PFSK-1 (cell line): Measurements from ENCODE around the gene FAR2.

Experiments
- FOXP2 ChIP-seq: optimal IDR thresholded peaks from 2 replicates; pipeline ENCODE3; 2011; ENCODE audit warnings: borderline replicate concordance, control low read depth, inconsistent platforms; ENCODE audit not compliant: insufficient read depth; ENCODE audit errors: extremely low read length, extremely low read depth
- POLR2AphosphoS5 ChIP-seq: IDR thresholded peaks from 2 replicates; pipeline ENCODE4 v1.6.1; 2012; ENCODE audit warnings: low read depth, mild to moderate bottlenecking, control low read depth, low read length, moderate library complexity
- SIN3A ChIP-seq: IDR thresholded peaks from 2 replicates; pipeline ENCODE4 v1.6.1; 2012; ENCODE audit warnings: mild to moderate bottlenecking, low read length, moderate library complexity, borderline replicate concordance; ENCODE audit not compliant: insufficient read depth
- TAF1 ChIP-seq: IDR thresholded peaks from 2 replicates; pipeline ENCODE4 v1.6.1; 2012; ENCODE audit warnings: low read length, control low read depth, borderline replicate concordance; ENCODE audit not compliant: insufficient read depth
- TF ChIP-seq, protein P1 (sequence below), 2 experiments: IDR thresholded peaks; 2 replicates each; pipeline versions ENCODE4 v1.6.1 to v1.8.0; 2011 to 2012; ENCODE audit warnings: low read depth in 2 of 2, low read length in 2 of 2, control low read depth in 1 of 2, inconsistent platforms in 1 of 2, mild to moderate bottlenecking in 1 of 2, moderate library complexity in 1 of 2; ENCODE audit not compliant: insufficient read depth in 1 of 2

The FAR2 gene

DNA sequence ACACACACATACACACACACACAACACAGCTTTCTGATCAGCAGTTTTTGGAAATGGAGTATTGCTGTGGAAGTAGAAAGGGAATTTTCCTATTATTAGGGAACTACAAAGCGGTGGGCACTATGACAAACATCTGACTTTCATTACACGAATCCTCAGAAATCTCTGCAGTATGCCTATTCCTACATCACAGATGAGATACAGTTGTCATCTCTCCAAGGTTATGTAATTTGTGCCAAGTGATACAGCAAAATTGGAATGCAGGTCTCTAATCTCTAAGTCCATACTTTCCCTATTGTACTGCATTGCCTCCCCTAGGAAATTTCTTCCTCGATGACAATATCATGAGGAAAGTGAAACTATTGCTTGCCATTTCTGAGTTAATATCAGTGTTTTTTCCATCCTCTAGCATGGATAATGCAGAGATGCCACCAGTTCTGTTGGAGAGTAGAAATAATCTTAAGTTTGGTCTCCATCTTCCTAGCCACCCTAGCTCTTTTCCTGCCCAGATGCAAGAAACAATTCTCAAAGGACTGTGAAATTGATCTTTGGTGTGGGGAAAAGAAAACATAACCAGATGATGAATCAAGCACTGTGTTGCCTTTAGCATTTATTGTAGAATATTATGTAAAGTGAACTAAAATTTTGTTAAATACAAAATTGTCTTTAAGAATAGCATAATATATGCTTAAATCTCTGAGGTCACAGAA, 137.2 kb downstream of the FAR2 start:
- no peak for TF ChIP-seq SIN3A

DNA sequence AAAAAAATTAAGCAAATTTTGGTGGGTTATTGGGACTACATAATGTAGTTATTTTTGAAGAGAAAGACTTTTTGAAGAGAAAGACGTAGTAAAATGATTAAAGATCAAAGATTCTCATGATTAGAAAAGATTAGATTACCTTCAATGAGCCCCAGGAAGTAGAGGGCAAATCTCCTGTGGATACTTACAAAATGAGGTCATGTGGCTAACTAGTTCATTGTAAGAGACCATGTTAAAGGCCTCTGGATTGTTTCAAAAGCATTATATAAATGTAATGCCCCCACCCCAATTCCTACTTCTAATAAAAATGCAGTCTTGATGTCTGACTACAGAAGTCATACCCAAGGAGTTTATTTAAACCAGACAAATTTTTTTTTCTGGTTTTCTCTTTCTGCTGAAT, 138.5 kb downstream of the FAR2 start:
- TF ChIP-seq TAF1 (no peak), POLR2AphosphoS5 (no peak)

DNA sequence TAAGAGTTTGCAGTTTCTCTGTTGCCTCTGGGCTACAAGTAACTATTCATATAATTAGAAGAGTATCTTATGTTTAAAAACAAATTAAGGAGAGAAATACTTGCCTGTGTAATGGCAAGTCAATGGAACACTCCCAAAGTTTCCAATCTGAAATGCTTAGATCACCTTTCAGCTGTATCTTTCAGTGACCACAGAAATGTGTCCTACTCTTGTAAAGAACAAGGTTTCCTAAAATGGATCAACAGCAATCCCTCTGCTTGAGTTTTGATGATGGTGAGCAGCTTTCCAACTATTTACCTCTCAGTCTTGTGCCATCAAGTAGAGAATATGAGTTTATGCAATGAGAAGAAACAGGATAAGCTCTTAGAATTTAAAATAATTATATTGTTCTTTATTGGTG, 139.0 kb downstream of the FAR2 start:
- TF ChIP-seq POLR2AphosphoS5, result no peak
- TF ChIP-seq TAF1, result no peak
- no peak for TF ChIP-seq FOXP2
- TF ChIP-seq SIN3A, result no peak
- TF ChIP-seq, protein P1, sequence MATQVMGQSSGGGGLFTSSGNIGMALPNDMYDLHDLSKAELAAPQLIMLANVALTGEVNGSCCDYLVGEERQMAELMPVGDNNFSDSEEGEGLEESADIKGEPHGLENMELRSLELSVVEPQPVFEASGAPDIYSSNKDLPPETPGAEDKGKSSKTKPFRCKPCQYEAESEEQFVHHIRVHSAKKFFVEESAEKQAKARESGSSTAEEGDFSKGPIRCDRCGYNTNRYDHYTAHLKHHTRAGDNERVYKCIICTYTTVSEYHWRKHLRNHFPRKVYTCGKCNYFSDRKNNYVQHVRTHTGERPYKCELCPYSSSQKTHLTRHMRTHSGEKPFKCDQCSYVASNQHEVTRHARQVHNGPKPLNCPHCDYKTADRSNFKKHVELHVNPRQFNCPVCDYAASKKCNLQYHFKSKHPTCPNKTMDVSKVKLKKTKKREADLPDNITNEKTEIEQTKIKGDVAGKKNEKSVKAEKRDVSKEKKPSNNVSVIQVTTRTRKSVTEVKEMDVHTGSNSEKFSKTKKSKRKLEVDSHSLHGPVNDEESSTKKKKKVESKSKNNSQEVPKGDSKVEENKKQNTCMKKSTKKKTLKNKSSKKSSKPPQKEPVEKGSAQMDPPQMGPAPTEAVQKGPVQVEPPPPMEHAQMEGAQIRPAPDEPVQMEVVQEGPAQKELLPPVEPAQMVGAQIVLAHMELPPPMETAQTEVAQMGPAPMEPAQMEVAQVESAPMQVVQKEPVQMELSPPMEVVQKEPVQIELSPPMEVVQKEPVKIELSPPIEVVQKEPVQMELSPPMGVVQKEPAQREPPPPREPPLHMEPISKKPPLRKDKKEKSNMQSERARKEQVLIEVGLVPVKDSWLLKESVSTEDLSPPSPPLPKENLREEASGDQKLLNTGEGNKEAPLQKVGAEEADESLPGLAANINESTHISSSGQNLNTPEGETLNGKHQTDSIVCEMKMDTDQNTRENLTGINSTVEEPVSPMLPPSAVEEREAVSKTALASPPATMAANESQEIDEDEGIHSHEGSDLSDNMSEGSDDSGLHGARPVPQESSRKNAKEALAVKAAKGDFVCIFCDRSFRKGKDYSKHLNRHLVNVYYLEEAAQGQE (IDR thresholded peaks at IDR 0.05; ENCODE audit: insufficient read depth in 1 of 2, low read depth in 2 of 2, low read length in 2 of 2), result no peak

DNA sequence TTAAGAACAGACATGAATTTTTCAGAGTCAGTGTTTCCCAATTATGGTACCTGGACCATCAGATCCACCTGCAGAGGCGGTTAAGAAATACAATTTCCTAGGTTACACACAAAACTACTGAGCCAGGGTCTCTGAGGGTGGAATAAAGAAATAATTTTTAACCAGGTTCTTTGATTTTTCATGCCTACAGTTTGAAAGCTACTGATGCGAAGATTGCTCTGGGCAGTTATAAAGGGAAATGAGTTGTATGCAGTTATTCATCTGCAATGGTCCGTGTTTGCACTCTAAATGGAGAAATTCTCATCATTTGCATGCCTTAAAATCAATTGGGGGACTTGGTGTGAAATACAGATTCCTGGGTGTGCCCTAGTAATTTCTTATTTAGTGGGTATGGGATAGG, 142.1 kb downstream of the FAR2 start:
- TF ChIP-seq TAF1, result no peak
- TF ChIP-seq POLR2AphosphoS5, result no peak
- TF ChIP-seq FOXP2, result no peak
- TF ChIP-seq, protein P1 (IDR thresholded peaks at IDR 0.05; ENCODE audit: insufficient read depth in 1 of 2, low read depth in 2 of 2, low read length in 2 of 2), result no peak
- TF ChIP-seq SIN3A, result no peak

DNA sequence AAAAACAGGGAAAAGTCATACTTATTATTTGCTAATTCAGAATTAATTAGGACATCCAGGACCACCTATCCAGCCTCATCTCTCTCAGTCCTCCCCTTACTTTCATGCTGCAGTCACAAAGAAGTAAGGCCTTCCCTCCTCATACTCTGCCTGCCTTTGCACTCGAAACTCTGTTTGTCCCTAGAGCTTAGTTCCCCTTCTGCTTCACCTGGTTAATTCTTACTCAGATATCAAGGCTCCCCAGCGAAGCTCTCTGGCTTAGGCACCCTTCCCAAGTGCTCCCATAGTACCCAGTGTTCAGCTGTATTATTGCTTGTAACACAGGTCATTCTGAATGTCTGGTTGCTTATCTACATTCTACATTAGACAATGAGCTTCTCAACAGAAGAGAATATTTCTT, 150.6 kb downstream of the FAR2 start:
- TF ChIP-seq TAF1 (no peak), POLR2AphosphoS5 (no peak), FOXP2 (no peak), SIN3A (no peak)
- TF ChIP-seq, protein P1 (IDR thresholded peaks at IDR 0.05; ENCODE audit: insufficient read depth in 1 of 2, low read depth in 2 of 2, low read length in 2 of 2), result no peak

DNA sequence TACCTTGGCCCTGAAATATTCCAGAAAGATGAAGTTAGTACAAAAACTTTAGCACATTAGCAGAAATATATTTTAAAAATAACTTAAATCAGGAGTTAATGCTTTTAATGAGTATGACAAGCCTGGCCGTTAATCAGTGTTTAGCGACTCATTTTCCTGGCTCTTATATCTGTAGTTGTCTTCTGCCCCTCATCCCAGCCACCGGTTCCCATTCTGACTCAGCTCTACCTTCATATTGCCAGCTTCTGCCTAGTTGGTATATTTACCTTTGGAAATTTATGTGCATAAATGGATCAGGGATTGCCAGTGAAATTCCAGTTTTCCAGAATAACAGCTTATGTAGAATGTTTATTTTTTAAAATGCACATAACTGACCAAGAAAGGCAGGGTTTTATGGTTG, 152.0 kb downstream of the FAR2 start:
- TF ChIP-seq POLR2AphosphoS5, result no peak
- TF ChIP-seq, protein P1 (IDR thresholded peaks at IDR 0.05; ENCODE audit: insufficient read depth in 1 of 2, low read depth in 2 of 2, low read length in 2 of 2), result no peak
- no peak for TF ChIP-seq FOXP2
